ENCODE results near the gene ANKS1B. TPM values are rescaled to one million over a fixed set of nuclear protein-coding genes. Genes with fewer than 3 reads are reported as not detected.

The ANKS1B gene
- total RNA-seq, 1 experiment from 2014 or later = 0.54 TPM

- no peaks in the 10 kb centered on the region for H3K9me2 ChIP-seq (ENCODE audit: insufficient read depth)
- ATAC-seq (no peak), DNase-seq (ENCODE audit: low read depth, low spot score) (no peak)
- no peak overlapping the region for H3K9ac ChIP-seq (ENCODE audit: low read length)
- H3K4me1 ChIP-seq (ENCODE audit: control insufficient read depth in 1 of 2, insufficient read depth in 2 of 2, low read length in 2 of 2) = no peaks in the 10 kb centered on the region
- H3K27ac ChIP-seq (ENCODE audit: low read depth, low read length) = no peak overlapping the region
- H4K20me1 ChIP-seq (ENCODE audit: insufficient read depth) = no peaks in the 10 kb centered on the region
- no peaks in the 10 kb centered on the region for H3K79me2 ChIP-seq (ENCODE audit: insufficient read depth, low read length)
- H3K4me3 ChIP-seq (replicated peaks in 1 of 2; ENCODE audit: low read depth in 1 of 2, low read length in 2 of 2) = no peak overlapping the region
- ChIA-PET RAD21 (ENCODE audit: low non-redundant PET in 1 of 2, low total read pairs in 2 of 2, uncharacterized antibody in 2 of 2, unreplicated experiment in 2 of 2) (no interaction called here), POLR2A (no interaction called here), CTCF (no interaction called here)
- no peaks in the 10 kb centered on the region for H3K36me3 ChIP-seq (ENCODE audit: control insufficient read depth in 1 of 2, insufficient read depth in 2 of 2, low read length in 2 of 2)
- no peak for TF ChIP-seq EZH2 (IDR thresholded peaks at IDR 0.05)
- TF ChIP-seq TCF7L2 (IDR thresholded peaks at IDR 0.05; ENCODE audit: borderline replicate concordance, extremely low read depth, insufficient read depth, insufficient read length) = no peak
- no peak for TF ChIP-seq JUND (IDR thresholded peaks at IDR 0.05)
- no peak for TF ChIP-seq FOSL1 (IDR thresholded peaks at IDR 0.05; ENCODE audit: low read depth)
- no peak for TF ChIP-seq ZNF274 (IDR thresholded peaks at IDR 0.05; ENCODE audit: low read depth, low read length)
- TF ChIP-seq SRF (IDR thresholded peaks at IDR 0.05; ENCODE audit: low read depth) = no peak
- no peak for TF ChIP-seq EZH2phosphoT487 (IDR thresholded peaks at IDR 0.05; ENCODE audit: borderline replicate concordance)
- no peak for TF ChIP-seq CBX3 (IDR thresholded peaks at IDR 0.05; ENCODE audit: low read depth)
- no peak for TF ChIP-seq POLR2A (IDR thresholded peaks at IDR 0.05; ENCODE audit: borderline replicate concordance, extremely low read depth, insufficient read depth, insufficient read length)
- TF ChIP-seq, protein P1, sequence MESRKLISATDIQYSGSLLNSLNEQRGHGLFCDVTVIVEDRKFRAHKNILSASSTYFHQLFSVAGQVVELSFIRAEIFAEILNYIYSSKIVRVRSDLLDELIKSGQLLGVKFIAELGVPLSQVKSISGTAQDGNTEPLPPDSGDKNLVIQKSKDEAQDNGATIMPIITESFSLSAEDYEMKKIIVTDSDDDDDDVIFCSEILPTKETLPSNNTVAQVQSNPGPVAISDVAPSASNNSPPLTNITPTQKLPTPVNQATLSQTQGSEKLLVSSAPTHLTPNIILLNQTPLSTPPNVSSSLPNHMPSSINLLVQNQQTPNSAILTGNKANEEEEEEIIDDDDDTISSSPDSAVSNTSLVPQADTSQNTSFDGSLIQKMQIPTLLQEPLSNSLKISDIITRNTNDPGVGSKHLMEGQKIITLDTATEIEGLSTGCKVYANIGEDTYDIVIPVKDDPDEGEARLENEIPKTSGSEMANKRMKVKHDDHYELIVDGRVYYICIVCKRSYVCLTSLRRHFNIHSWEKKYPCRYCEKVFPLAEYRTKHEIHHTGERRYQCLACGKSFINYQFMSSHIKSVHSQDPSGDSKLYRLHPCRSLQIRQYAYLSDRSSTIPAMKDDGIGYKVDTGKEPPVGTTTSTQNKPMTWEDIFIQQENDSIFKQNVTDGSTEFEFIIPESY (IDR thresholded peaks at IDR 0.05; ENCODE audit: extremely low read depth, insufficient replicate concordance, low read length) = no peak
- TF ChIP-seq, protein P2, sequence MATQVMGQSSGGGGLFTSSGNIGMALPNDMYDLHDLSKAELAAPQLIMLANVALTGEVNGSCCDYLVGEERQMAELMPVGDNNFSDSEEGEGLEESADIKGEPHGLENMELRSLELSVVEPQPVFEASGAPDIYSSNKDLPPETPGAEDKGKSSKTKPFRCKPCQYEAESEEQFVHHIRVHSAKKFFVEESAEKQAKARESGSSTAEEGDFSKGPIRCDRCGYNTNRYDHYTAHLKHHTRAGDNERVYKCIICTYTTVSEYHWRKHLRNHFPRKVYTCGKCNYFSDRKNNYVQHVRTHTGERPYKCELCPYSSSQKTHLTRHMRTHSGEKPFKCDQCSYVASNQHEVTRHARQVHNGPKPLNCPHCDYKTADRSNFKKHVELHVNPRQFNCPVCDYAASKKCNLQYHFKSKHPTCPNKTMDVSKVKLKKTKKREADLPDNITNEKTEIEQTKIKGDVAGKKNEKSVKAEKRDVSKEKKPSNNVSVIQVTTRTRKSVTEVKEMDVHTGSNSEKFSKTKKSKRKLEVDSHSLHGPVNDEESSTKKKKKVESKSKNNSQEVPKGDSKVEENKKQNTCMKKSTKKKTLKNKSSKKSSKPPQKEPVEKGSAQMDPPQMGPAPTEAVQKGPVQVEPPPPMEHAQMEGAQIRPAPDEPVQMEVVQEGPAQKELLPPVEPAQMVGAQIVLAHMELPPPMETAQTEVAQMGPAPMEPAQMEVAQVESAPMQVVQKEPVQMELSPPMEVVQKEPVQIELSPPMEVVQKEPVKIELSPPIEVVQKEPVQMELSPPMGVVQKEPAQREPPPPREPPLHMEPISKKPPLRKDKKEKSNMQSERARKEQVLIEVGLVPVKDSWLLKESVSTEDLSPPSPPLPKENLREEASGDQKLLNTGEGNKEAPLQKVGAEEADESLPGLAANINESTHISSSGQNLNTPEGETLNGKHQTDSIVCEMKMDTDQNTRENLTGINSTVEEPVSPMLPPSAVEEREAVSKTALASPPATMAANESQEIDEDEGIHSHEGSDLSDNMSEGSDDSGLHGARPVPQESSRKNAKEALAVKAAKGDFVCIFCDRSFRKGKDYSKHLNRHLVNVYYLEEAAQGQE (IDR thresholded peaks at IDR 0.05; ENCODE audit: low read depth) = no peak
- no peak for TF ChIP-seq SIN3A (IDR thresholded peaks at IDR 0.05; ENCODE audit: low read depth)
- TF ChIP-seq SP1 (IDR thresholded peaks at IDR 0.05; ENCODE audit: low read depth) = no peak
- no peak for TF ChIP-seq ZFX (IDR thresholded peaks at IDR 0.05)
- H3K4me2 ChIP-seq (ENCODE audit: low read length) = no peak overlapping the region
- intact Hi-C loops (cut with micrococcal nuclease) = no loop called here
- H3K27me3 ChIP-seq (ENCODE audit: insufficient read depth, low read length) = peaks cover 10% of the 10 kb centered on the region; the same call in 1 of the 2 replicates
- no peak overlapping the region for H2AFZ ChIP-seq (ENCODE audit: low read depth, low read length, poor library complexity, severe bottlenecking)
- no TSS peak for BruUV-seq (replicated peaks)
- H3K9me3 ChIP-seq (ENCODE audit: control insufficient read depth in 1 of 2, insufficient read depth in 1 of 2, low read depth in 1 of 2, low read length in 2 of 2) = no peaks in the 10 kb centered on the region
Observed at GRCh38 chr12:99911967-99912366, 72.8 kb downstream of the ANKS1B start.

Data from HCT116 (cell line).